GM18858 (cell line): ENCODE results near the gene TTC34.

Source experiments
- ATAC-seq: cut with Tn5 transposase; IDR thresholded peaks from one replicate; pipeline ENCODE4 v1.9.1; 2021; ENCODE audit not compliant: unreplicated experiment

Gene TTC34

GRCh38 chr1:2643414-2644077 is 157.9 kb downstream of the TTC34 start:
- no peak for ATAC-seq

GRCh38 chr1:2642560-2643413 is 158.7 kb downstream of the TTC34 start:
- peak; percentile 57 for ATAC-seq

DNA sequence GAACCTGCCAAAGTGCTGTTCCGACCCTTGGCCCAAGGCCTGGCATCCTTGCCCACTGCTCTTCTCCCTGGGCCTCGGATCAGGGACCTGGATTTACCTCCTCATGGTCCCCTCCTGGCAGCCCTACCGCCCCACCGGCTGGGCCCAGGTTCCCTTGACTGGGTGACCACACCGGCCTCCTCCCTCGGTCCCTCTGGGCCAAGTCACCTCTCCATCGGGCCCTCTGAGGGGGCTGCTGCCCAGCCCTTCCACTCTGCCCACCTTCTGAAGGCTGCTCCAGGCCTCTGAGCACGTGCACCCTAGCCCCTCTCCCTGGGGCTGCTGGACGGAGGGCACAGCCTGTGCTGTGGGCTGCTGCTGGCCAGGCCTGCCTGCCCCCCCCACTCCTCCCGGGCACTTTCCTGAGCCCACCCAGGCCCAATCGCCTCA is 159.3 kb downstream of the TTC34 start:
- ATAC-seq: no peak

- no peak for ATAC-seq
These were observed 159.9 kb downstream of the TTC34 start for GRCh38 chr1:2641381-2642130.

GRCh38 chr1:2640626-2641025 is 160.9 kb downstream of the TTC34 start:
- no peak for ATAC-seq

- no peak for ATAC-seq
These were observed 161.6 kb downstream of the TTC34 start for GRCh38 chr1:2639607-2640521.

DNA sequence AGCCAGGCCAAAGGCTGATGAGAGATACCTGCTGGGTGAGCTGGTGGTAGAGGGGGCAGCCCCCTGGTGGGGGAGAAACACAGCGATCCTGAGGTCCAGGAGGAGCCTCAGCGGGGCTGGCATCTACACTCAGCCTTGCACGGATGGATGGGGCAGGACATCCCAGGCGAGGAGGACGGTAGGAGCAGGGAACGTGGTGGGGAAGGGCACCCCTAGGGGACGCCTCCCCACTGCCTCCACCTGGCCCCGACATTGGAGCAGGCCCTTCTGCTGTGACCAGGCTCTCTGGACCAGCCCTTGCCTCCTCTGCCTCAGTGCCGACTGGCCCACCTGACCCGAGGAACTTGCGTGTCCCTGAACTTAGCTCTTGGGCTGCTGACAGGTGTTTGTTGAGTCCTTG is 162.3 kb downstream of the TTC34 start:
- no peak for ATAC-seq

- ATAC-seq: no peak
These were observed 162.9 kb downstream of the TTC34 start for GRCh38 chr1:2638466-2639115.

GRCh38 chr1:2637442-2638145 is 163.9 kb downstream of the TTC34 start:
- no peak for ATAC-seq

- no peak for ATAC-seq
These were observed 164.8 kb downstream of the TTC34 start for GRCh38 chr1:2636733-2637132.

DNA sequence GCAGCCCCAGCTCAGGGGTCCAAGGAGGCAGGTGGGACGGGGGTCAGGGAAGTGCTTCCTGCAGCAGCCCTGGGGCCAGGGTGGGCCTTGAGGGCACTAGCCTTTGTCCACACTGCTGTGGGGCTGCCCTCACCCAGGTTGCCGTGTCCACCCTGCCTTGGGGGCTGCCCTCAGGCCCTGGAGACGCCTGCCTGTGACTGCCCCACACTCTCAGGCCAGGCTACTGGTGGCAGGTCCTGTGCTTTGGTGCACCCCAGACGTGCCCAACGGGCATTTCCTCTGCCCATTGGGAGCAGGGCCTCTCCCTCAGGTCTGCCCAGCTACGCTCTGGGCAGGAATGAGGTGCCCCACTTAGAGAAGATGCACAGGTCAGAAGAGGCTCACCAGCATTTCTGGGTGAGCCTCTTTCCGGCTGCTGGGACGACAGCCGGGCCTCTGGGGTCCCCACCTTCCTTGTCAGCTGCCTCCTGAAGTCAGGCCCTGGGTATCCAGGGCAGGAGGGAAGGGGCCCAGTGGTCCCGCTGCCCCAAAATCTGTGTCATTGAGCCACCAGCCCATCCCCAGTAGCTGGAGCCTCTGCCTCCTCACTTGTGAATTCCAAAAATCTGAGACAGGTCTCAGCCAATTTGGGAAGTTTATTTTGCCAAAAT is 166.0 kb downstream of the TTC34 start:
- no peak for ATAC-seq

DNA sequence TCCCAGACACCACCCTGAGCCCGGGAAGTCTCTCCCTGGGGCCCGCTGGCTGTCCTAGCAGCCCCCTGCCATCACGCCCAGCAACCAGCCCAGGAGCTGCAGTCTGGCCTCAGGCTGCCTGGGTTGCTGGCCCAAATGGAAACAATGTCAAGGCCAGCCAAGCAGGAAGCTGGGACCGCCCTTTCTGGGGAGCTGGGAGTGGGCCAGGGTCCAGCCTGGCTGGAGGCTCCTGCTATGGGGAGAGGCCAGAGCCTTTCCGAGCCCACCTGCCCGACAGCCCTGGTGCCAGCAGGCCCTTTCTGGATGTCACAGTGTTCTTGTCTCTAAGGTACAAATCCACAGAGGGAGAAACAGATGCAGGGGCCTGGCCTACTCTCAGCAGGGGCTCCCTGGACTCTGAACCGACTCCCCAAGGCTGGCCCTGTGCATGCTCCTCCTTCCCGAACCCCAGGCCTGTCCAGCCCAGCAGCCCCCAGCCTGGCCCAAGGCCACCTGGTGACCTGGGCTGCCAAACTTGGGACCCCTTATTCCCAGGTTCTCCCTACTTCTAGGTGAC is 167.5 kb downstream of the TTC34 start:
- no peak for ATAC-seq

GRCh38 chr1:2633366-2633935 is 168.0 kb downstream of the TTC34 start:
- no peak for ATAC-seq

DNA sequence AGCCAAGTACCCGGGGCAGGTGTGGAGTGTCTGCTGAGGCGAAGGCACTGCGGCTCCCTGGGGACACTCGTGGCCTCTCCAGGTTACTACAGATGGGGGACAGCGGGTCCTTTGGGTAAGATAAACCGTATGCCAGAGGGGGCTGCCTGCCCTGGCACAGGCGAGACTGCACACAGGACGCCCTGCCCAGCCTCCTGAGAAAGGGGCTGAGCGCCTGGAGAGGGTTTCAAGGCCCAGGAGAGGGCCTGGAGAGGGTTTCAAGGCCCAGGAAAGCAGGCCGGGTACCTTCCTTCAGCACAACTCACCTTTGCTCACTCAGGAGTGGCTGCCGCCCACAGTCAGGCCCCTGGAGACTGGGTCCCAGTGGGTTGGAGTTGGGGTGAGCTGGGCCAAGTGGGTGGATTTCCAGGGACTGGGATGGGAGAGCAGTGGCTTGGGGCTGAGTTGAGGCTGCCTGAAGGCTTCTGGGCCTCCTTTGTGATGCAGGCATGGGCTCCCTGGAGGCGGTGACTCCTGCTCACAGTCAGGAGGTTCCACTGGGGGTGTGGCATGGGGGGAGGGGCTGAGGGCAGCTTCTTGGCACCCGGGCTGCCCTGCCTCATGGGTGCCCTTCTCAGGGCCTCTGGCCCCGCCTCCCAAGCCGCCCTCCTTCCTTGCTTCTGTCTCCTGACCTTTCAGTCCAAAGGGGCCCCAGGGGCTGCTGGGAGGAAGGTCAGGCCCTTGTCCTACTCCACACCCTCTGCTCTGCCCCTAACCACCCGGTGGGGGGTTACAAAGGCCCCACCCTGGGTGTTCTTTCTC is 168.7 kb downstream of the TTC34 start, which contains the start of gene MMEL1:
Gene MMEL1, minus strand, starts transcription at position 456 of the 801 bp plus-strand sequence. CDS start 3,532 bp downstream, outside the sequence.
- ATAC-seq: no peak

DNA sequence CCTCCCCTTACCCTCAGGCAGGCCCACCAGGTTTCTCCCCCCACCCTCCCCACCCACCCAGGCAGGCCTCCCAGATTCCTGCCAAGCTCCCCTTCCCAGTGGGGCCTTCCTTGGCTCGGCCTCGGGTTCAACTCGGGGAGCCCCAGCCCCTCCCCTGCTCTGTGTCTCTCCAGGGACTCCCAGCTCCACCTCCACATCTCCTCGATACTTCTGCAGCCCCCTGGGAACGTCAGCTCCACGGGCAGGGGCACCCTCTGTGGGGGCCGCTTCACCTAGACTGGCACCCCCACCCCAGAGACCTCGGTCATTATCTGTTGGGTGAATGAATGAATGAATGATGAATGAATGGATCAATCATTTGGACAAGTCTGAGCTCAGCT is 169.5 kb downstream of the TTC34 start:
- ATAC-seq: no peak

DNA sequence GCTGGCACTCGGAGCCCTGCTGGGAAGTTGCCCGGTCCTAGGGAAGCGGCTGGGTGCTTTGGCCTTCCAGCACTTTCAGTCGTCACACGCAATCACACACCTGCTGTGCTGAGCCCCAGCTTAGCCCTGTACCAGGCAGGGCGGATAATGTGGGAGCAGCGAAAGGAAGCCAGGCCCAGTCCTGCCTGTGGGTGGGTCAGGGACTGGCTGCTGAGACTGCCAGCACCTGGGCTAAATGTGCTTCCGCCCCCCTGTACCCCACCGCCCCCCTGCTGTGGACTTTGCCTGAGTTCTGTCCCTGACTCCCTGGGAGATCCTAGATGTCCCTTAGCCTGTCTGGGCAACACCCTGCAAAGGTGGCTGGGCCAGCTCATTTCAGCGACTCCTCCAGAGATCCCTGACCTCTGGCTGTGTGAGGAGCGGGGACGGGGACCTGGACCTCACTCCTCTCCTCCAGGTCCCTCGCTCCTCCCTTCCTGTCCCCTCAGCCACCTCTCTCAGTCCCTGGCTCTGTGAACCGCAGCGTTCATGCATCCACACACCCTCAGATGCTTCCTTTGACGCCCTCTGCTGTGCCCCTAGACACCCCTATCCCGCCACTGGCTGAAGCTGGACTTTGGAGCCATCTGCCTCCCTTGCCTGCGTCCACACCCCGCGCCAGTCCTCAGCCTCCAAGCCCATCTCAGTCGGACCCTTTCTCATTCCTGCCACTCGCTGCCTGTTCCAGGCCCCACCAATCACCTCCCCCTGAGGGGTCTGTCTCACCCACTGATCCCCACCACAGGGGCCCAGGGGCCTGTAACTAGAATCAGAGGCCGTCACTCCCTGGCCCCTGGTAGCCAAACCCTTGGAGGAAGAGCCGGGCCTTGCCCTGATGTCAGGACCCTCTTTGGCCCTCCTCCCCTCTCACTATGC is 170.1 kb downstream of the TTC34 start:
- no peak for ATAC-seq
